Activated CD8-positive, alpha-beta memory T cell treated with anti-CD3 and anti-CD28 coated beads, Interleukin-2, amount 50 U/mL, for 1 hour (primary cell): Measurements from ENCODE around the gene PRKG1.

Experiments used
- DNase-seq: peaks from one replicate; pipeline ENCODE4 v3.0.0-alpha.2; 2020; ENCODE audit errors: extremely low read depth

PRKG1 gene

DNA sequence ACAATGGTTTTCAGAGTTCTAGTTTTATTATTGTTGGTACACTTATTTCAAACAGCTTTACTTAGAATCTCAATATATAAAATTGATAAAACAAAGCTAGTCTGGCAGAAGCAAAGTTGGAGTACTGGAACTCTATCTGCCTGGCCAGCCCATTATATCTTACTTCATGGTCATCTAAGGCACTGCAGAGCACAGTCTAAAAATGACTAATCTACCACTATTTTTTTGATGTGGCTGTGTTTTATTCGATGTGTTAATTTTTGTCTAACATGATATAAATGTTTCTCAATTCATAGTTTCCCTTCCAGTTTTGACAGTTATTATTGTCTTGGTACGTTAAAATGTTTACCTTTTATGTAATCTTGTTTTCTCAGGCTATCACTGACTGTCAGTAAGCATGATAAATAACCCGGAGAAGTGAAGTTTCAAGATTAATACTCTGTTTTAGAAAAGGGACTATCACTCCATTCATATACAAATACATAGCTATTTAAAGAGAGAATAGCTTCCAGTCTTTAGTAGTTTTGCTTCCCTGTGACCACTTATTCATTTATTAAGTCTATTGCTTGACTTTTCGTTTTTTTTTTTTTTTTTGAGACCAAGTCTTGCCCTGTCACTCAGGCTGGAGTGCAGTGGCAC lies 685.7 kb downstream of the PRKG1 start:
- DNase-seq, result no peak

DNA sequence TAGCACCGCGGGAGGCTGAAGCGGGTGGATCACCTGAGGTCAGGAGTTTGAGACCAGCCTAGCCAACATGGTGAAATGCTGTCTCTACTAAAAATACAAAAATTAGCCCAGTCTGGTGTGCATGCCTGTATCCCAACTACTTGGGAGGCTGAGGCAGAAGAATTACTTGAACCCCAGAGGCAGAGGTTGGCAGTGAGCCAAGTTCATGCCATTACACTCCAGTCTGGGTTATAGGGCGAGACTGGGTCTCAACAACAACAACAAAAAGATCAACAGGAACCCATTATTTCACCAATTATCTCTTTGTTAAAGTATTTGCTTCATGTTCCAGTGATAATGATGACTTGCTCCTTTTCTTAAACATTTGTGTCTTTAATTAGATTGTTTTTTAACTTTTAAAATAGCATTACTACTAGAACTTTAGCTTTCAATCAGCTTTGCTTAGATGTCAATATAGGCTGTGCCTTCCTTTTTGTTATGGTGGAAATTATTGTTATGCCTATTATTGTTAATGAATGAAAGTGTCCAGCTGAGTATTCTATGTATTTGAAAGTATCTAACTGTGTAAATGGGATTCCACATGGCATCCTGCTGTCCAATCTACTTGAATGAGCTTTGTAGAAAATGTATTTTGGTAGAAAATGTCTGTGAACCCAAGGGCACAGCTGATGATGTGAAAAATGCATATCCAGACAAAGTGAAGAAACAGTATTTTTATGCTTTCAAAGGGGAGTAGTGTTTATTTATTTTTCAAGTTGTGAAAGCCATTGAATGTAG lies 686.8 kb downstream of the PRKG1 start:
- no peak for DNase-seq

DNA sequence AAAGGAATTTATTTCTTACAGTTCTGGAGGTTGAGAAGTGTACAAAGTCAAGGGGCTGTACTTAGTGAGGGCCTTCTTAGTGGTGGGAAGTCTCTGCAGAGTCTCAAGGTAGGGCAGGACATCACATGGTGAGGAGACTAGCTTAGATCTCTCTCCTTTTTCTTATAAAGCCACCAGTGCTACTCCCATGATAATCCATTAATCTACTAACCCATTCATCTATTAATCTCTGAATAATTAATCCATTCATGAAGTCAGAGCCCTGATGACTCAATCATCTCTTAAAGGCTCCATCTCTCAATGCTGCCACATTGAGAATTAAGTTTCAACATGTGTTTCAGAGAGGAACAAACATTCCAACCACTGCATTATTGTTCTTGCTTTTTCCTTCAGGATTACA lies 689.5 kb downstream of the PRKG1 start:
- DNase-seq, result no peak

DNA sequence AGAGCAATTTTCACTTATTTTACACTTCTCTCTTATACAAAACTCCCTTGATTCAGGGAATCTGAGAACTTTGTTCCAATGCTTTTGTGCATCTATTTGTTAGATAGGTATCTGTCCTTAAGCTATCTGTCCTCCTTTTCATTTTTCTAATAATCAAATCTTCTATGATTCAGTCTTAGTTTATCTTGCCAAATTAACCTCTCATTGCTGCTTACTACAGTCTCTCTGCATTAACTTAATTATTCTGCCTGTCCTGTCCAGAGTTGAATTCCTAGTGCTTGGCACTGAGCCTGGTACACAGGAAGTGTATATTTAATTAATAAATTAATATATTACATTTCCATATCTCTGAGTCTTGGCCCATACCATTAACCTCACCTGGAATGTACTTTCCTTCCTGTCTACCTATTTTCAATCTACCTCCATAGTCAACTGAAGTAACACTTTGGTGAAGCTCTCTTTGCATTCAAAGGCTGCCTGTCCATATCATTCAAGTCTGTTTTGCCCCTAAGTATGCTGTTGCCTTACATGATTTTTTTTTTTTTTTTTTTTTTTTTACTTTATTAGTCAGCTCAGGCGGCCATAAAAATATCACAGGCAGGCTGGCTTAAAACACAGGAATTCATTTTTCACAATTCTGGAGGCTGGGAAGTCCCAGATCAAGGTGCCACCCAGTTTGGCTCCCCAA lies 691.1 kb downstream of the PRKG1 start:
- no peak for DNase-seq

DNA sequence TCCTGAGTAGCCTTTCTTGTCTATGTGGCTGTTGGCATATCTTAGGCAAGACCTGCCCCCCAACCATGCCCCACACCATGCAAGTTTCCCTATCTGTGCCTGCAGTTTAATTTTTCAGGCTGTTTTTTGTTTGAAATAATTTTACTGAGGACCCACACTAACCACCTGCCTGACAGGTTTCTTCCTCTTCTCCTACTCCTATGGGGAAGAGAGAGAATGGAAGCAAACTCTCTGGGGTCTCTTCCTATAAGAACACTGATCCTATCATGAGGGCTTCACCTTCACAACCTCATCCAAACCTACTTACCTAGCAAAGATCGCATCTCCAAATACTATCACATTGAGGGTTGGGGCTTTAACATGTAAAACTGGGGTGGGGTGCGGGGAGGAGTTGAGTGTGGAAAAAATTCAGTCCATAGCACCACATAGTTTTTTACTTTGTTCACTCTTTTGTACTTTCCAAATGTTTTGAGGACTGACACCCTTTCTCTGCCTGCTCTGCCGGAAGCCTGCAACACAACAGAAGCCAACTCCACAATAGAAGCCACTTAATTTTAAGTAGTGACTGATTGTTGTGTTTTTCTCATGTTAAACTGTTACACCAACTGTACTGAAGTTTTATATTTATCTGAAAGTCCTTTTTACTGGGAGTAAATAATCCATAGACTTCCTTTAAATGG lies 692.3 kb downstream of the PRKG1 start:
- DNase-seq, result no peak

DNA sequence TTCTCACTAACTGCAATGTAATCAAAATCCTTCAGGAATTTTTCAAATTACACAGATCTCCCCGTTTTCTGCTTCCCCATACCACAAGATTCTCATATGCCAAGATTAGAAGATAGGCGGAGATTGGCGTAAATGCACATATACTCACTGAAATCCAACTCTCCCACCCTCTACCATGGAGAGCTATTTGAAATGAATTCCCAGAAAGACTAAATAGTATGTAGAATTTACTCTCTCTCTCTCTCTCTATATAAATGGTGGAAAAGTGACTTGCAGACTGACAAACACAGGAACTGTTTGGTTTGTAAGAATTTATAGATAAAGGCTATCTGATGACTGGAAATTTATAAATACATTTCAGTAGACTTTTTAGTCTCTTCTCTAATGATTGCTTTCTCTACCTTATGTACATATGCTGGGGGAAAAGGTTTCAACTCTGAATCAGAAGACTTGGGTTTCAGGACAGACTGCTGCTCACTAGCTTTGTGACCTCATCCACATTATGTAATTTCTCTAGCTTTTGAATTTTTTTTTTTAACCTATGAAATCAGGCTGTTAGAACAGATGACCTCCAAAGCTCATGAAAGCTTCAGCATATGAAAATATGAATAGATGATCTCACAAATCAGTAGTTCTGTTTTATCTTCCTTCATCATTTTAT lies 692.9 kb downstream of the PRKG1 start:
- no peak for DNase-seq

DNA sequence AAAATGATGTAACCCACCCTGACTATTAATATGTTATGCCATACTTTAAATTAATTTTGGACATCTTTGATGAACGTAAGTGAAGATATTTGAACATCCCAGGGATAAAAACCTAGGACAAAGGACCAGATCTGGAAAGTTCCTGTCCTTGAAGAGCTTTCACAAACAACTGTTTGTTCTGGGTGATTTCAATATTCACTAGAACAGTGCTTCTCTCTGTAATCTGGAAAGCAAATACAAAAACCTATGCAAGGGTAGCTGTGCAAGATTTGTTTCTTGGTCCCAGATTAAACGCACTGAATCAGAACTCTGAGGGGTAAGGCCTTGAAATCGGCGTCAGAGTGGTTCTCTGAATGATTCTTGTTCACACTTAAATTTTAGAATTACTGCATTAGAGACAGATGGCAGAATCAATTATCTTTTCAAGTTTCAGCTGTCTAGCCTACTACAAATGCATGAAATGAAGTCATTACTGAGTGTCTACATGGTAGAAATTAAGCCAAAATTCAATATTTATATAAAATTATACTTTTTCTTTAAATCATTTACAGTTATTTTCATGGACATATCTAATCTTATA lies 694.7 kb downstream of the PRKG1 start:
- DNase-seq, result no peak

DNA sequence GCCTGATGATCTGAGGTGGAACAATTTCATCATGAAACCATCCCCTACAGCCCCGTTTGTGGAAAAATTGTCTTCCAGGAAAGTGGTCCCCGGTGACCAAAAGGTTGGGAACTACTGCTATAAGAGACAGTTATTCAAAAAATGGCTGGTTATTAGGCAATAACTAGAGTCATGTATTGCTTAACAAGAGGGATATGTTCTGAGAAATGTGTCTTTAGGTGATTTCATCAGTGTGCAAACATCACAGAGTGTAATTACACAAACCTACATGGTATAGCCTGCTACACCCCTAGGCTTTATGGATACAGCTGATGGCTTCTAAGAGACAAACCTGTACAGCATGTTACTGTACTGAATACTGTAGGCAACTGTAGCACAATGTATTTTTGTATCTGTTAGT lies 696.4 kb downstream of the PRKG1 start:
- no peak for DNase-seq

DNA sequence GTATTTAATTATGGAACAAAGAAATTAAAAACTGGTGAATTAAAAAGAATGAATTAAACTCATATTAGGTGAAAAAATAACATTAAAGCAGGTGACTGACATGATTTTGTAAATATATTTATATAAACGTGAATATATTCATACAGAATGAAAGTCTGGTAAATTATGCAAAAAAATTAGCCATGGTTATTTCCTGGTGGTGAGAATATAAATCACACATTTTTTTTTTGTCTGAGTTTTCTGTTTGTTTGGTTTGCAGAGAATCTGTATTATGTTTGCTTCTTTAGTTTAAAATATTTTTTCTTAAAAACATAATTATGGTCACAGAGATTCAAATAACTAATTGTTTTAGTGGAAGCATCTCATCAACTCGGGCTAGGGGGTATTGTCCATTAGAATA lies 698.1 kb downstream of the PRKG1 start:
- DNase-seq, result no peak

DNA sequence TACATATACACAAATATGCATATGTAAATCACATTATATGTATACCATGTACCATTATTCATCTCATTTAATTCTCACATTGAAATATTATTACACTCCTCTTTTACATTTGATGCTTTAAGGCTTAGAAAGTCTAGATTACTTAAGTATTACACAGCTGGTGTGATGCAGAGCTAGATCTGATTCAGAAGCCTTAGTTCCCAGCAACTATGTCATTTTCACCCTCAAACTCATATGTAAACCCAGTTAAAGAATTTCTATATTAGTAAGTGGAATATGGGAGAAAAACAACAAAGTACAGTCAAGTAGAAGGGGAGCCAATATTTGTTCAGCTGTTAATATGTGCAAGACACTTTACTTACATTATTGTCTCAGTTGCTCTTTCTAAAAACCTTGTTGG lies 699.4 kb downstream of the PRKG1 start:
- no peak for DNase-seq

DNA sequence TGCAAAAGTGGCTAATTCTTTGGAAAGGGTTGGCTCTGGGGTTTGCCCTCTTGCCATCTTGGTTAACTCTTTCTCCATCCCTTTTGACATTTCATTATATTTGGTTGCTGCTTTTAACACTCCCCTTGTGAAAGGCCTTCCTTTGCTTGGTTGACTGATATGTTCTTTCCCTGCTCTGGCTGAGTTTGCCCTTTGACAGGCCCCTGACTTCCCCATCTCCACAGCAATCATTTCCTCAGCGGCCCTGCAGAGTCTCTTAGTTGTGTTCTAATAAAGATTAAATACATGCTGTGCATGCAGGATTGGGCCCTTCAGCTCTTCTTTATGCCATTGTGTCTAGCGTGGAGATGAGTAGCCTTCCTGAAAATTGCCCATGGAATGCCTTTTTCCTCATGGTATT lies 709.7 kb downstream of the PRKG1 start:
- no peak for DNase-seq

DNA sequence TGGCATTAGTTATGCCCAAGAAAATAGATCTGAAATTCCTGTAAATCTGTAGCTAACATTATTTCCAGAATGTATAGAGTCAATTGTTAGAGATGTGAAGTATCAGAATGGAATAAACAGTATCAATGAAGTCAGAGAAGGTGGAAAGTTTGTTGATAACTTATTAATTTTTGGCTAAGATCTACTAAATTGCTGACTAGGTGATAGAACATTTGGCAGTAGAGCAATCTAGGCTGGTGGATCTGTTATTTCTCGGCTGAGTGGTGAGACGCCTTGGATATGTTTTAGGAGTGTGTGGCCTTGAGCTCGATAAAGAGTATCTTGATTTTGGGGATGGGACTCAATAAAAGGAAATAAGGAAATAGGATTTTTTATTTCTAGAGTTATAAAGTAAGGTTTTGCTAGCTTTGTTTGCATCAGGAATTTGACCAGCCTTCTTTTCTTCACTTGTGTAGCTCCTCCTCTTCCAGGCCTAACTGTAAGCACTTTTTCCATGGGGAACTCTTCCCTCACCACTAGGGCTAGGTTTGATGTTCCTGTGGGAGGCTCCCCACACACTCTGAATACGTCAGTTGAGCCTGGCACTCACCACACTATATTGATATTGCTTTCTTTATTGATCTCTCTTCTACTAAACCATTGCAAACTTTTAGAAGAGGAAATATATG lies 711.9 kb downstream of the PRKG1 start:
- no peak for DNase-seq

DNA sequence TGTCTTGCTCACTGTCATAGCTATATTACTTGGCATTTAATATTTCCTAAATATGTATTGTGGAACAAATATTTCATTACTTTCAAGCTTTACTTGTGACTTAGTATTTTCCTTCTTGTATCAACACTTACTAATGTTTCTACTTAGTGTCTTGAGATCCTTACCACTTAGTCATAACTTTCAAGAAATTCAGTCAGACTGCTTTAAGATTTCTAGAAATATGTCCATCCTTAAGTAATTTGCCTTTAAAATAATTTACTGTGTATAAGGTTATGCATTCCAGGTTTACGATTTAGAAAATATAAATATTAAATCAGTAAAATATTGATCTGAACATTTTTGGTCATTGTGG lies 712.4 kb downstream of the PRKG1 start:
- no peak for DNase-seq

DNA sequence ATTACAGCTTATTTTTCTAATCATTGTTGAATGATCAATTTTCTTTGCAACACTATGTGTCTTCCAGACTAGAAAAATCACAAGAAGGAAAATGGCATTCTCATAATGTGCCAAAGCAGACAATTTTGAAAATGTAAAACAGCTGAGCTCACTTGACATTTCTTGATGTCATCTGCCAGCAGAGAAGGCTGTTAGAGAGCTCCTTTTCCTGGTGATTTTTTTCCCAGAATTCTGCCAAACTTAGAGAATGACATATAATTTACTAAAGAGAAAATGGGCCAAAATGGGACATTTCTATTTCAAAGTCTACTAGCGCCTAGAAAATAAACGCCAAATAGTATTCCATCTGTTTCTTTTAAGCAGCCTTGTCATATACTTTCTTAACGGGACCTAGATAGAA lies 714.0 kb downstream of the PRKG1 start:
- no peak for DNase-seq

DNA sequence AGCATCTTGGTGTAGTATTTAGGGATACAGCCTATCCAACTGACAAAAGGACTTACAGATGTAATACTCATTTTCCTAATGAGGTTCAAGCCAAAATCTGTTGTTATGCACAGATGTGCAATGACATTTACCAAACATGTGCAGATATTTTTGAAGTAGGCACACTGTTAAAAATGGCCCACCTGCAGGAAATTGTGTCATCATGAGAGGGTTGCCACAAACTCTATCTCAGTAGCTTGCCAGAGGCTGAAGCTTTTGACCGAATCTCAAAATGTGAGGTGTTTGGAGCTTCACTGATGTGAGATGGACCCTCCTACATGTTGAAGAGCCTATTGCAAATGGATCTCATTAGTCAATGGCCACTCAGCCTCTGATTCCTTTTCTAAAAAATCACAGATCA lies 714.8 kb downstream of the PRKG1 start:
- DNase-seq, result no peak

DNA sequence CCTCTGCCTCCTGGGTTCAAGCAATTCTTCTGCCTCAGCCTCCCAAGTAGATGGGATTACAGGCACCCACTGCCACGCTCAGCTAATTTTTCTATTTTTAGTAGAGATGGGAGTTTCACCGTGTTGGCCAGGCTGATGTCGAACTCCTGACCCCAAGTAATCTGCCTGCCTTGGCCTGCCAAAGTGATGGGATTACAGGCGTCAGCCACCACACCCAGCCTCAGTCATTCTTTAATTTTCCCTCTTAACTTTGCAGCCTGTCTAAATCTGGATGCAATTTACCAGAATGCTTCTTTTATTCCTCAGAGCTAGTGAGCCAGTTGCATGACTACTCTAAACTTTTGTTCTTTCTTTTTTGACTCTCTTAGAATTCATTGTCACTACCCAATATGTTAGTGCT lies 715.6 kb downstream of the PRKG1 start:
- no peak for DNase-seq

DNA sequence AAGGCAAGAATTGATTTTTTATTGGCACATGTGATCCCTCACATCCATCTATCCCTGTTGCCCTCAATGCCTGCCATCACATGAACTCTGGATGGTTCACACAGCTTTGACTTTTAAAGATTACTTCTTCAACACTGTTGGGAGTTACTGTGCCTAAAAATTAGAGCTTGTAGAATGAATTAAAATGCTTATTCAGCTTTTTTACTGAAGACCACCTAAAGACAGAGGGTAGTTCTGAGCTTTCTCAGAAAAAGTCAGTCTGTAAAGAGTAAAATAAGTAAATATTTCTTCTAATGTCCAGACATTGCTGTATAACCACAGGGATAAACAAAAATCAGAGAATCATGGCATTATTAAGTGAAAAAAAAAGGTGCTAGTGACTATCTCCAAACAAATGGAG lies 718.4 kb downstream of the PRKG1 start:
- DNase-seq, result no peak

DNA sequence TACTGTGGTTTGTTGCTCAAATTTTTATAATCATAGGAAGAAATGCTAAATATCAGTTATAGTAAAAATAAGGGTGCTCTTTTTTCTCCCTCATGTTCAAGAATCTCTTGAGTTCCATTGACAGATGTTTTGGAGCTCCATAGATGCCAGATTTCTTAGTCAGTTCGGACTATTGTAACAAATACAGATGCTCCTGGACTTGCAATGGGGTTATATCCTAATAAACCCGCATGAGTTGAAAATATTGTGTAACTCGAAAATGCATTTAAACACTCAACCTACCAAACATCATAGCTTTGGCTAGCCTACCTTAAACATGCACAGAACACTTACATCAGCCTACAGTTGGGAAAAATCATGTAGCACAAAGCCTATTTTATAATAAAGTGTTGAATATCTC lies 725.8 kb downstream of the PRKG1 start:
- DNase-seq, result no peak

DNA sequence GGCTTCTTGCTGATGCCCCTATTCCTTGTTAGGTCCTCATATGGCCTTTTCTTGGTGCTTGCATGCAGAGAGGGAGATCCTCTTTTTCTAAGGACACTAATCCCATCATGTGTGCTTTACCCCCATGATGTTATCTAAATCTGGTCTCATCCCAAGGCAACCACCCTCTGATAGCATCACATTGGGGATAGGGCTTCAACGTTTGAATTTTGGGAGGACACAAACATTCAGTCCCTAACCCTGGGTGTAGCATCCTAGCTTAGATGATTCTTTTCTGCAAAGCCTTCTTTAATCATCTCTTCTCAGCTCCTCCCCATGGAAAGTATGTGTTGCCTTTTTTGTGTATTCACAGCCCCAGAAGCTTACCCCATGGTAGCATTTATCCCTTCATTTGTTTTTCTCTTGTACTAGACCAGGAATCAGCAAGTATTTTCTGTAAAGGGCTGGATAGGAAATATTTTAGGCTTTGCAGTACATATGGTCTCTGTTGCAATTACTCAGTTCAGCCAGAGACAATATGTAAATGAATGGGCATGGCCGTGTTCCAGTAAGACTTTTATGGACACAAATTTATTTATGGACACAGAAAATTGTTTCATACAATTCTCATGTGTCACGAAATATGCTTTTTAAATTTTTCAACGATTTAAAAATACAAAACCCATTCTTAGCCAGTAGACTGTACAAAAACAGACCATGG lies 726.6 kb downstream of the PRKG1 start:
- no peak for DNase-seq

DNA sequence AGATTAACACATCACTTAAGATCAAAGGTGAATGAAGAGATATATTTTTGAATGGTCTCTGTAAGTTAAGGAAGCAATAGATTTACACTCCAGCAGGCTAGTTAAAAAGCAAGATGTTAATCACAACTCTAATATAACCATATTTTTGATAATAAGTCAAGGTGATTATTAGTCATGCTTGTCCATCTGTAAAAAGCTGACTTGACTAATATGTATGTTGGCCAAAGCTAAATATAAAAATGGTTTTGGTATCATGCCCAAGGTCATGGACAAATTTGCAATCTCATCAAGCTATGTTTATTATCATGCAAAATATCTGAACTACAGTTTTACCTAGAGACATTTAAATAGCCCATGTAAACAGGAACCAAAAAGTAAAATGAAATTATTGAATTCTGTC lies 727.7 kb downstream of the PRKG1 start:
- no peak for DNase-seq

DNA sequence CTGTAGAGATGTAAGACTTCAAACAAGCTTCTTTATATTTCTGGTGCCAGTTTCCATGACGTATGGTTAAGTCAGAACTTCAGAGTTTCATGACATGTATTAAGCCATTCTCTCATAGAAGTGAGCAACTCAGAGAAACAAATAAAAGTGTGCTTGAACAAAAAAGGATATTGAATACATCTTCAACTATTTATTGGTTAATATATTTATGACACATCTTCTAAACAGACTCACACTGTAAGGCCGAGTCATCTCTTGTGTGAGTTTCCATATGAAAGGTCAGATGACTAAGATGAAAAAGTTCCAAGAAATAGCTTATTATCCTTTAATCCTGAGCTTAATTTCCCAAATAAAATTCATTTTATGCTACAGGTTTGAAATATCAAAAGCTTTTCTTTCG lies 730.6 kb downstream of the PRKG1 start:
- no peak for DNase-seq
